Panc1 (cell line): ENCODE data around the gene MOB1A. TPM values are rescaled to one million over a fixed set of nuclear protein-coding genes. Genes with fewer than 3 reads are reported as not detected.

Experiments
- ATAC-seq: fragments of 200-7000 bp; cut with Tn5 transposase; 2 replicates; pipeline ENCODE4 v1.9.1; 2020; ENCODE audit warnings: mild to moderate bottlenecking, moderate library complexity
- BruUV-seq: library from RNA; stranded (reverse); fragments of 400-500 nt; replicated peaks from 2 replicates; lab custom pipeline; 2021; lab: Mats Ljungman, UMichigan
- CTCF ChIA-PET: fragments of 300-600 bp; sonication (Branson Sonifier 250); formaldehyde crosslinking; loops from one replicate; lab custom pipeline; 2022; ENCODE audit warnings: antibody characterized with exemption; lab: Charles Lee
- POLR2A ChIA-PET: fragments of 300-600 bp; sonication (Branson Sonifier 250); formaldehyde crosslinking; loops from one replicate; lab custom pipeline; 2022; ENCODE audit warnings: antibody characterized with exemption; lab: Charles Lee
- DNase-seq: peaks from one replicate; pipeline ENCODE4 v3.0.0-alpha.2; 2010; ENCODE audit warnings: low read depth, low spot score
- H3K27ac ChIP-seq: 2 replicates; pipeline ENCODE4 v1.5.1; 2011; ENCODE audit warnings: mild to moderate bottlenecking, low read length, inconsistent platforms
- H3K27me3 ChIP-seq: fragments of 200-500 bp; sonication (Bioruptor generic); 2 replicates; pipeline ENCODE4 v1.6.0; 2014; ENCODE audit warnings: low read length, inconsistent platforms; ENCODE audit not compliant: control insufficient read depth, insufficient read depth
- H3K36me3 ChIP-seq: fragments of 200-500 bp; sonication (Bioruptor generic); 2 replicates; pipeline ENCODE4 v1.5.1; 2014; ENCODE audit warnings: inconsistent platforms, mild to moderate bottlenecking, low read length, moderate library complexity; ENCODE audit not compliant: control insufficient read depth, insufficient read depth
- H3K4me1 ChIP-seq: 2 replicates; pipeline ENCODE4 v1.5.1; 2011; ENCODE audit warnings: inconsistent platforms, mild to moderate bottlenecking, low read length, moderate library complexity; ENCODE audit not compliant: control insufficient read depth, insufficient read depth
- H3K4me3 ChIP-seq, 2 experiments: 2 replicates each; pipeline ENCODE4 v1.5.1; 2011 to 2012; ENCODE audit warnings: low read depth in 2 of 2, low read length in 2 of 2, mild to moderate bottlenecking in 2 of 2, inconsistent platforms in 1 of 2, moderate library complexity in 1 of 2
- H3K9me3 ChIP-seq: fragments of 200-500 bp; sonication (Bioruptor generic); 2 replicates; pipeline ENCODE4 v1.5.1; 2014; ENCODE audit warnings: low read depth, mild to moderate bottlenecking, inconsistent platforms, low read length, moderate library complexity; ENCODE audit not compliant: control insufficient read depth, insufficient read depth
- CTCF ChIP-seq: fragments of 450-650 bp; IDR thresholded peaks from 2 replicates; pipeline ENCODE4 v1.5.1; 2017; ENCODE audit warnings: mild to moderate bottlenecking
- POLR2AphosphoS5 ChIP-seq: IDR thresholded peaks from 2 replicates; pipeline ENCODE4 v1.6.1; 2012; ENCODE audit warnings: mild to moderate bottlenecking, low read depth, low read length, moderate library complexity
- REST ChIP-seq, 2 experiments: IDR thresholded peaks; 2 replicates each; pipeline ENCODE4 v1.6.1; 2011 to 2012; ENCODE audit warnings: low read depth in 2 of 2, control low read depth in 1 of 2, low read length in 1 of 2, mild to moderate bottlenecking in 1 of 2, moderate library complexity in 1 of 2; ENCODE audit not compliant: insufficient read depth in 1 of 2
- SIN3A ChIP-seq: IDR thresholded peaks from 2 replicates; pipeline ENCODE4 v1.6.1; 2012; ENCODE audit warnings: low read depth, mild to moderate bottlenecking, low read length, moderate library complexity, borderline replicate concordance; ENCODE audit not compliant: insufficient read depth
- TCF7L2 ChIP-seq: IDR thresholded peaks from 2 replicates; pipeline ENCODE4 v1.6.1; 2011; ENCODE audit warnings: mild to moderate bottlenecking, low read depth, low read length, inconsistent platforms
- in situ Hi-C: cut with HindIII; loops from 2 replicates; pipeline ENCODE4 v1.10.0; 2016; ENCODE audit warnings: low sequenced_read_pairs, low pct_unique_long_range_greater_than_20kb
- intact Hi-C: fragments of 100-400 bp; cut with micrococcal nuclease; formaldehyde crosslinking; loops from one replicate; pipeline ENCODE4 v1.10.0; 2022; ENCODE audit not compliant: unreplicated experiment
- total RNA-seq: library from RNA; stranded (reverse); gene quantifications from one replicate; pipeline ENCODE4 v1.2.1, GENCODE V29; 2021; ENCODE audit not compliant: unreplicated experiment

Gene MOB1A
- total RNA-seq, 1 experiment from 2014 or later: 184 TPM

- Histone ChIP-seq H3K36me3 (no peaks in the 10 kb centered on the region), H3K27ac (no peak overlapping the region), H3K9me3 (no peaks in the 10 kb centered on the region), H3K4me3 (no peak overlapping the region), H3K4me1 (no peaks in the 10 kb centered on the region), H3K27me3 (no peaks in the 10 kb centered on the region)
- intact Hi-C loops: no loop called here
- no peak for ATAC-seq
- ChIA-PET CTCF (no interaction called here), POLR2A (no interaction called here)
- BruUV-seq: no TSS peak
- TF ChIP-seq SIN3A (no peak), TCF7L2 (no peak), POLR2AphosphoS5 (no peak), CTCF (no peak), REST (IDR thresholded peaks at IDR 0.05; ENCODE audit: insufficient read depth in 1 of 2, low read depth in 2 of 2, low read length in 1 of 2) (no peak)
- in situ Hi-C loops: no loop called here
- DNase-seq: no peak
Measured at GRCh38 chr2:74183878-74184277, 5.2 kb upstream of the MOB1A start.

GRCh38 chr2:74181739-74182138, 3.1 kb upstream of the MOB1A start:
- ChIA-PET POLR2A (interaction anchor here (0.6 kb wide), 1 partner anchor 353 kb away, joined by 3 read pairs; the partner anchor contains the start of gene STAMBP), CTCF (interaction anchor here (0.6 to 0.7 kb wide), 2 partner anchors 80 to 151 kb away, joined by 3 to 7 read pairs; no protein-coding TSS in a partner anchor)
- no peak overlapping the region for H3K27ac ChIP-seq
- TF ChIP-seq CTCF: no peak
- H3K36me3 ChIP-seq: peaks cover 4% of the 10 kb centered on the region; the same call in 1 of the 2 replicates
- intact Hi-C loops (no loop called here), in situ Hi-C loops (no loop called here)
- no TSS peak for BruUV-seq
- ATAC-seq: no peak
- no peaks in the 10 kb centered on the region for H3K9me3 ChIP-seq
- H3K4me1 ChIP-seq: no peaks in the 10 kb centered on the region
- H3K27me3 ChIP-seq: no peaks in the 10 kb centered on the region
- no peak overlapping the region for H3K4me3 ChIP-seq
- no peak for DNase-seq
